ENCODE measurements around the gene TAS1R1.
"Not testable (repeated sequence)": the region's sequence is repeated elsewhere in the genome, so short reads cannot be mapped to it uniquely, and the experiment has no call there.

The TAS1R1 gene

DNA sequence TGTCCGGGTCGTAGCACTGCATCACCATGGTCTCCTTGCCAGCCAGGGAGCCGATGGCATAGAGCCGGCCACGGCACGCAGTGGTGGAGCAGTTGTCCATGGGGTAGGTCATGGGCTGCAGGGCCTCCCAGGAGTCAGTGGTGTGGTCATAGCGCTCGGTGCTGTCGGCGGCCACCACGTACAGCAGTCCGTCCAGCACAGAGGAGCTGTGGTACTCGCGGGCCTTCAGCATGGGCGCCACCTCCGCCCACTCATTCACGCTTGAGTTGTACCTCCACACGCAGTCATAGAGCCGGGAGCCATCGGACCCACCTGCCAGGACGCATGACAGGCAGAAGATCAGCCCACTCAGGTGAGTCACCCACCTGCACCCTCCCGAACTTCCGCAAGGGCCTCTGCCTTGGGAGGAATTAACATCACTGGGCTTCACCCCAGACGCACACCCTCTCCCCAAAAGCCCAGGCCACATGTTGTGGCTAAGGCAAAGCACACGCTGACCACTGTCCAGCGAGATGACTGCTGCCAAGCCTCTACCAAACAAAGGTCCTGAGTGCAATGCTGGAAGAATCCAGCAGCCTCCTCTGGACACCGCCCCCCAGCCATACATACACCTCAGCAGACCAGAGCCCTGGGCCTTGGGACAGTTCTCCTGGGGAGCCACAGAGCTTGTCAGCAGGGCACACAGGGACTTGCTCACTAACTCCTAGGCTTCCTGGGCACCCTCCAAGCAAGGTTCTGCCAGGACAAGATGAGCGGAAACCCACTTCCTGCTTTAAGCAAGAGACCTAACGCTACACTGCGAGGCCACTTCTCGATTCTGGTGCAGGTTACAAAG, 44.3 kb downstream of the TAS1R1 start:
- peak overlapping the region; percentile 89 for H3K4me2 ChIP-seq (ENCODE audit: insufficient read depth, low read length)
- H2AFZ ChIP-seq (ENCODE audit: low read depth, low read length): no peak overlapping the region
- peaks cover 51% of the 10 kb centered on the region for H3K36me3 ChIP-seq (ENCODE audit: insufficient read depth, low read length)
- peak overlapping the region; percentile 85 for H3K27ac ChIP-seq (ENCODE audit: low read length)
- ATAC-seq (ENCODE audit: insufficient read depth, low read depth) (peak; percentile 65), DNase-seq (peak; percentile 78)
- no peaks in the 10 kb centered on the region for H3K27me3 ChIP-seq (ENCODE audit: insufficient read depth, low read length, poor library complexity)
- peaks cover 62% of the 10 kb centered on the region for H3K4me1 ChIP-seq (ENCODE audit: insufficient read depth, low read length)
- H3K79me2 ChIP-seq (ENCODE audit: insufficient read depth, low read length): peaks cover 65% of the 10 kb centered on the region
- TF ChIP-seq, protein P1, sequence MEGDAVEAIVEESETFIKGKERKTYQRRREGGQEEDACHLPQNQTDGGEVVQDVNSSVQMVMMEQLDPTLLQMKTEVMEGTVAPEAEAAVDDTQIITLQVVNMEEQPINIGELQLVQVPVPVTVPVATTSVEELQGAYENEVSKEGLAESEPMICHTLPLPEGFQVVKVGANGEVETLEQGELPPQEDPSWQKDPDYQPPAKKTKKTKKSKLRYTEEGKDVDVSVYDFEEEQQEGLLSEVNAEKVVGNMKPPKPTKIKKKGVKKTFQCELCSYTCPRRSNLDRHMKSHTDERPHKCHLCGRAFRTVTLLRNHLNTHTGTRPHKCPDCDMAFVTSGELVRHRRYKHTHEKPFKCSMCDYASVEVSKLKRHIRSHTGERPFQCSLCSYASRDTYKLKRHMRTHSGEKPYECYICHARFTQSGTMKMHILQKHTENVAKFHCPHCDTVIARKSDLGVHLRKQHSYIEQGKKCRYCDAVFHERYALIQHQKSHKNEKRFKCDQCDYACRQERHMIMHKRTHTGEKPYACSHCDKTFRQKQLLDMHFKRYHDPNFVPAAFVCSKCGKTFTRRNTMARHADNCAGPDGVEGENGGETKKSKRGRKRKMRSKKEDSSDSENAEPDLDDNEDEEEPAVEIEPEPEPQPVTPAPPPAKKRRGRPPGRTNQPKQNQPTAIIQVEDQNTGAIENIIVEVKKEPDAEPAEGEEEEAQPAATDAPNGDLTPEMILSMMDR (IDR thresholded peaks at IDR 0.05; ENCODE audit: borderline replicate concordance, extremely low read depth, low read length, poor library complexity, severe bottlenecking): no peak
- no peak for TF ChIP-seq EZH2 (IDR thresholded peaks at IDR 0.05; ENCODE audit: borderline replicate concordance, low read depth, low read length, severe bottlenecking)
- peak overlapping the region; percentile 44 for H3K9ac ChIP-seq (ENCODE audit: low read depth, low read length)
- H3K4me3 ChIP-seq (ENCODE audit: low read depth in 1 of 2, low read length in 2 of 2): peak overlapping the region in 1 of 2 experiments; percentile 56; a peak in 2 of 4 replicates
- no peaks in the 10 kb centered on the region for H3K9me3 ChIP-seq (ENCODE audit: insufficient read depth, low read length, severe bottlenecking)
- H4K20me1 ChIP-seq (ENCODE audit: insufficient read depth, low read length): peaks cover 60% of the 10 kb centered on the region

DNA sequence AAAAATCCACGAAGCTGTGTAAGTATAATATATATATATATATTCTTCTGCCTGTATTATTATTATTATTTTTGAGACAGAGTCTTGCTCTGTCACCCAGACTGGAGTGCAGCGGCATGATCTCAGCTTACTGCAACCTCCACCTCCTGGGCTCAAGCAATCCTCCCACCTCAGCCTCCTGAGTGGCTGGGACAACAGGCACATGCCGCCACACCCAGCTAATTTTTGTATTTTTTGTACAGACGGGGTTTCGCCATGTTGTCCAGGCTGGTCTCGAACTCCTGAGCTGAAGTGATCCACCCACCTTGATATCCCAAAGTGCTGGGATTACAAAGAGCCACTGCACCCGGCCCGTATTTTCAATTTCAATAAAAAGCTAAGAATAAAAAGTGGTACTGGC, 44.9 kb downstream of the TAS1R1 start:
- not testable (repeated sequence) for ATAC-seq (ENCODE audit: insufficient read depth, low read depth); H3K27me3 ChIP-seq (ENCODE audit: insufficient read depth, low read length, poor library complexity); DNase-seq; H3K9me3 ChIP-seq (ENCODE audit: insufficient read depth, low read length, severe bottlenecking); H2AFZ ChIP-seq (ENCODE audit: low read depth, low read length)
- Histone ChIP-seq H3K27ac (ENCODE audit: low read length) (peak overlapping the region; percentile 85), H3K4me3 (ENCODE audit: low read depth in 1 of 2, low read length in 2 of 2) (peak overlapping the region; percentile 52 to 84; a peak in 3 of 4 replicates), H3K4me1 (ENCODE audit: insufficient read depth, low read length) (peaks cover 62% of the 10 kb centered on the region), H3K79me2 (ENCODE audit: insufficient read depth, low read length) (peaks cover 65% of the 10 kb centered on the region), H3K4me2 (ENCODE audit: insufficient read depth, low read length) (peak overlapping the region; percentile 89), H4K20me1 (ENCODE audit: insufficient read depth, low read length) (peaks cover 58% of the 10 kb centered on the region), H3K9ac (ENCODE audit: low read depth, low read length) (peak overlapping the region; percentile 68), H3K36me3 (ENCODE audit: insufficient read depth, low read length) (peaks cover 46% of the 10 kb centered on the region)

DNA sequence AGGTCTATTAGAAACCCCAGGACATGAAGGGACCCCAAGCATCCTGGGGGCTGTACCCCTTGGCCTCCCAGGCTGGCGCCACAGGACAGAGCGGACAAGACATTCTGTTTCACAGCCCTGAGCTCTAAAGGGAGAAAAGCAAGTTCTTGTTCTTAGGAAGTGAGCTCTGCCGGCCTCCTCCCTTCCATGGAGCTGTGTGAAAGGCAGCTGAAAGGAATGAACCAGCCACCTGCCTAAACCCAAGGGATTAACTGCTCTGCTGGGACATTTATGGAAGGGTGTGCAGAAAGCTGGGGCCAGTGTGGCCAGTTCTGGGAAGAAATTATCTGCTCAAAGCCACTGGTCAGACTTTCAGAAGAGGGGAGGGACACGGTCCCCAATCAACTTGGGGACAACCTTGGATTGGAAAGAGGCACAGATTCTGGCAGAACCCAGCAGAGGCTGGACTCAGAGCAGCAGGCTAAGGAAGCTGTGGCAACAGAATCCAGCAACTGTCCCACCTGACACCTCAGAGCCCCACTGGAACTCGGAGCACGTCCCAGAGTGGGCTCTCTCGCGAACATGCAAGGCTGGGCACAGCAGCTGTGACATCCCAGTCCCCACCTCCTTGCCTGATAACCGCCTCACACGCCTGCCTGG, 45.4 kb downstream of the TAS1R1 start:
- H3K27ac ChIP-seq (ENCODE audit: low read length): peak overlapping the region; percentile 85
- no peaks in the 10 kb centered on the region for H3K27me3 ChIP-seq (ENCODE audit: insufficient read depth, low read length, poor library complexity)
- H4K20me1 ChIP-seq (ENCODE audit: insufficient read depth, low read length): peaks cover 53% of the 10 kb centered on the region
- peak overlapping the region; percentile 68 for H3K9ac ChIP-seq (ENCODE audit: low read depth, low read length)
- peak overlapping the region; percentile 89 for H3K4me2 ChIP-seq (ENCODE audit: insufficient read depth, low read length)
- DNase-seq (no peak), ATAC-seq (ENCODE audit: insufficient read depth, low read depth) (peak; percentile 44)
- H3K4me1 ChIP-seq (ENCODE audit: insufficient read depth, low read length): peaks cover 62% of the 10 kb centered on the region
- peaks cover 40% of the 10 kb centered on the region for H3K36me3 ChIP-seq (ENCODE audit: insufficient read depth, low read length)
- no peaks in the 10 kb centered on the region for H3K9me3 ChIP-seq (ENCODE audit: insufficient read depth, low read length, severe bottlenecking)
- H3K4me3 ChIP-seq (ENCODE audit: low read depth in 1 of 2, low read length in 2 of 2): peak overlapping the region; percentile 52 to 84; a peak in 3 of 4 replicates
- H3K79me2 ChIP-seq (ENCODE audit: insufficient read depth, low read length): peaks cover 59% of the 10 kb centered on the region
- TF ChIP-seq, protein P1 (IDR thresholded peaks at IDR 0.05; ENCODE audit: borderline replicate concordance, extremely low read depth, low read length, poor library complexity, severe bottlenecking): no peak
- TF ChIP-seq EZH2 (IDR thresholded peaks at IDR 0.05; ENCODE audit: borderline replicate concordance, low read depth, low read length, severe bottlenecking): no peak
- H2AFZ ChIP-seq (ENCODE audit: low read depth, low read length): peak overlapping the region; percentile 76

Data from DND-41 (cell line).